ENCODE measurements around the gene RIPPLY3. TPM values are rescaled to one million over a fixed set of nuclear protein-coding genes. Genes with fewer than 3 reads are reported as not detected.
"Not testable (repeated sequence)": the region's sequence is repeated elsewhere in the genome, so short reads cannot be mapped to it uniquely, and the experiment has no call there.

RIPPLY3 gene
- total RNA-seq, 1 donor from 2014 or later = under 0.01 TPM

- DNase-seq = no peak
Observed at GRCh38 chr21:36981049-36981391, 25.5 kb upstream of the RIPPLY3 start.

DNA sequence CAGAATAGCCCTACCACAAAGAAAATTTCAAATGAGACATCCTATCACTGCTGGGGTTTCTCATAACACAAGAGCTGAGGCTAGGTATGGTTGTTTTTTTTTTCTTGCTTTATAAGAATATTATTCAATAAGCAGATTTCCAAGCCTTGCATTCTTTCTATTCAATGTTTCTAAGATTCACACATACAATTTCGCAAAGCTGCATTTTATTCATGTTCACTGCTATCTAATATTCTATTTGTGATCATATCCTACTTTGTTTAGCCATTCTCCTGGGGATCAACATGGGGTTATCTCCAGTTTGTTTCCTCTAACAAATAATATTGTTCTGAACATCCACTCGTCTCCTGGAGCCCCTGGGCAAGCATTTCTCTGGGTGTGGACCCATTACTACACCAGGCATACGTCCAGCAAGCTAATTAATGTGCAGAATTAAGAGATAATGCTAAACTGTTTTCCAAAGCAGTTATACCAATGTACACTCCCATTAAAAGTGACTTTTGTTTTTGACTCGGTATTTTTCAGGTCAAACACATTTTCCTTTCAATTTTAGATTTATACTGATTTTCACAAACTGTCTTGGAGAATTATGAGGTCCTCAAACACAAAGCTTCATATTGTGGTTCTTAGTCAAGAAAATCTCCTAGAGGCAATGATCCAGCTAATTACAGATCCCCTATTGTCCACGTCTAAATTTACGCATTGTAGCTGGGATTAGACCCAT, 24.4 kb upstream of the RIPPLY3 start:
- DNase-seq = no peak

GRCh38 chr21:36985751-36986594, 20.5 kb upstream of the RIPPLY3 start:
- DNase-seq = no peak

- DNase-seq = no peak
Observed at GRCh38 chr21:36987845-36988244, 18.7 kb upstream of the RIPPLY3 start.

- DNase-seq = no peak
Observed at GRCh38 chr21:36988536-36988935, 18.0 kb upstream of the RIPPLY3 start.

DNA sequence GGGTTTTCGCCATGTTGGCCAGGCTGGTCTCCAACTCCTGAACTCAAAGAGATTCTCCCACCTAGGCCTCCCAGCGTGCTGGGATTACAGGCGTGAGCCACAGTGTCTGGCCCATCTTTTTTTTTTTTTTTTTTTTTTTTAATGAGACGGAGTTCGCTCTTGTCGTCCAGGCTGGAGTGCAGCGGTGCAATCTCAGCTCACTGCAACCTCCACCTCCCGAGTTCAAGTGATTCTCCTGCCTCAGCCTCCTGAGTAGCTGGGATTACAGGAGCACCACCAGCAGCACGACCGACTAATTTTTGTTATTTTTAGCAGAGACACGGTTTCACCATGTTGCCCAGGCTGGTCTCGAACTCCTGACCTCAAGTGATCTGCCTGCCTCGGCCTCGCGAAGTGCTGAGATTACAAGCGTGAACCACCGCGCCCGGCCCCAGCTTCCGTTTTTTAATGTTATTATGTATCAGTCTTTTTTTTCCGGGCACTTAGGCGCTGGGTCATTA, 17.3 kb upstream of the RIPPLY3 start:
- not testable (repeated sequence) for DNase-seq

DNA sequence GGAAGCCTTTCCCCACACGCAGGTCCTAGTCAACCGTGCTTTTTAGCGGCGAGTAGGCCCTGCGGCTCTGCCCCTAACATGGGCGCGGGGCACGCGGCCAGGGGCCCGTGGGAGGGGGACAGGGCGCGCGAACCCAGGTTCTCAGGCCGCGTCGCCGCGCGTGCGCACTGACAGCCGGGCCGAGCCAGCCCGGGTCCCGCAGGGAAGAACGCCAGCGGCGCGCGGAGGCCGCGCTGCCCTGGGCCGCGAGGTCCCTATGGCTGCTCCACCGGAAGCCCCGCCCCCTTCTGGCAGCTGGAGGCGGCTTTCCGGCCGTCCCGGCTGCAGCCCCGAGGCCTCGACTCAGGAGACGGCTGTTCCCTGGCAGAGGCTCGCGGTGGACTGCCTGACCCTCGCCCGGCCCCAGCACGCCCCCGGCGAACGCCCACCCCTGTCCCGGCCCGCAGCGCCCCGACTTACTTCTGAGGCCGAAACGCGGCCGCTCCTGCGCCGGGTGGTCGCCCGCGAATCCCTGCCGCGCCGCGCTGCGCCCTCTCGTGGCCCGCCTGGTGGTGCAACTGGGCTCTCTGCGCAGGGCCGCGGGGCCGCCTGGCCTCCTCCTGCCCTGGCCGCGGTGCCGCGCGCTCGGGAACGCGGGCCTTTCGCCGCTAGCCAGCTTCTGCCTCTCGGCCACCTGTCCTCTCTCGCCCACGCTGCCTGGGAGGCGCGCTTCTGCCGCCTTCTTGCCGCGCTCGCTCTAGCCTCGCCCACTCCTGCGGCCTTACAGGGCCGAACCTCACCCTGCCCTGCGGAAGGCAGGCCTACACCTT, 16.6 kb upstream of the RIPPLY3 start:
- DNase-seq = peak; percentile 94

DNA sequence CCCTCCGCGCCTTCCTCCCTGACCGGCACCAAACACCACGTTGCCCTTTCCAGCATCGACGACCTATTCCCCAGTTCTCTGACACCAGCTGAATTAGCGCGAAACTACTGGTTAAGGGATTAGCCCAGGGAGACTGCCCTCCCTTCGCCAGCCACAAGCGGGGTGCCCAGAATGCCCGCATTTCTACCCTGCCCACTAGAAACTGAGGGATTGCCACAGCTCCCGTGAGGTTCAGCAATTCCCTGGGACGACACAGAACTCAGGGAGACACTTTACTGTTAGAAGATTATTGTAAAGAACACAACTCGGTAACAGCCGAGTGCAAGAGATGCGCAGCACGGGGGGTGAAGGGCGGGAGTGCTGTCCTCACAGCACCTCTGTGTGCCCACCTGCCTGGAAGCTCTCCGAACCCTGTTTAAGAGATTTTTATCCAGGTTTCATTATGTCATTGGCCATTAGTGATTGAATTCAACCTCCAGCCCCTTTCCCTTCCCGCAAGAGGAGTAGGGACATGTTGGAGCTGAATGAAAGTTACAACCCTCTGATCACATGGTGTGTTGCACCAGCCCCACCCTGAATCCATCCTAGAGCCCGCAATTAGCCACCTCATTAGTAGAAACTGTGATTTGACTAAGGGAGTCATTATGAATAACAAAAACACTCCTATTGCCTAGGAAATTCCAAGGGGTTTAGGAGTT, 15.8 kb upstream of the RIPPLY3 start:
- DNase-seq = no peak

DNA sequence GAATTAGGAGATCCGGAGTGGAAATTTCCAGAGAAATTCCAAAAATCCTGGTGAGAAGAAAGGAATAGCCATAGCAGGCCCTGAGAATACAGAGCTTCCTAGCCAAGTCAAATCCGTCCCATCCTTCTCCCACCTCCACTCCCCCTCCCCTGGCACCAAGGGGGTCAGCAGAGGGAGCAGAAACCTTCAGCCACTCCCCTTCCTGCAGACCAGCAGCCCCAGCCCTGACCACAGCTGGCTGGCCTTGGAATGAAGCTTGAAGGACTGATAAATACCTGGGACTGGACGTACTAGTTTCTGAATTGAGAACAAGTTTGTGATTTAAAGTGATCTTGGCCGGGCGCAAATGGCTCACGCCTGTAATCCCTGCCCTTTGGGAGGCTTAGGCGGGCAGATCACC, 13.8 kb upstream of the RIPPLY3 start:
- no peak for DNase-seq

GRCh38 chr21:36994501-36995158, 11.9 kb upstream of the RIPPLY3 start:
- peak; percentile 28 for DNase-seq

- DNase-seq = not testable (repeated sequence)
Observed at GRCh38 chr21:36995285-36995684, 11.2 kb upstream of the RIPPLY3 start.

- DNase-seq = no peak
Observed at GRCh38 chr21:36999131-36999898, 7.2 kb upstream of the RIPPLY3 start.

DNA sequence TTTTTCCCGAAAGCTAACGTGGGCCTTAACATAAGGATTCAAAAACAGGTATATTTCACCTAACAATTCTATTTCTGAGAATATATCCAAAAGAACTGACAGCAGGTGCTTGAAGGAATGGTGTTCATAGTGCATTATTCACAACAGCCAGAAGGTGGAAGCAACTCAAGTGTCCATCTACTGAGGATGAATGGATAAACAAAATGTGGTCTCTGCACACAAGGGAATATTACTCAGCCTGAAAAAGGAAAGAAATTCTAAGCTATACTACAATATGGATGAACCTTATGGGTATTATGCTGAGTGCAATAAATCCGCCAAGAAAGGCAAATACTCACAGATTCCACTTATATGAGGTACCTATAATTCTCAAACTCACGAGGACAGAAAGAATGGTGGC, 6.1 kb upstream of the RIPPLY3 start:
- DNase-seq = no peak

GRCh38 chr21:37001441-37001840, 5.1 kb upstream of the RIPPLY3 start:
- DNase-seq = no peak

GRCh38 chr21:37002851-37003250, 3.7 kb upstream of the RIPPLY3 start:
- not testable (repeated sequence) for DNase-seq

GRCh38 chr21:37003917-37004316, 2.6 kb upstream of the RIPPLY3 start:
- not testable (repeated sequence) for DNase-seq

DNA sequence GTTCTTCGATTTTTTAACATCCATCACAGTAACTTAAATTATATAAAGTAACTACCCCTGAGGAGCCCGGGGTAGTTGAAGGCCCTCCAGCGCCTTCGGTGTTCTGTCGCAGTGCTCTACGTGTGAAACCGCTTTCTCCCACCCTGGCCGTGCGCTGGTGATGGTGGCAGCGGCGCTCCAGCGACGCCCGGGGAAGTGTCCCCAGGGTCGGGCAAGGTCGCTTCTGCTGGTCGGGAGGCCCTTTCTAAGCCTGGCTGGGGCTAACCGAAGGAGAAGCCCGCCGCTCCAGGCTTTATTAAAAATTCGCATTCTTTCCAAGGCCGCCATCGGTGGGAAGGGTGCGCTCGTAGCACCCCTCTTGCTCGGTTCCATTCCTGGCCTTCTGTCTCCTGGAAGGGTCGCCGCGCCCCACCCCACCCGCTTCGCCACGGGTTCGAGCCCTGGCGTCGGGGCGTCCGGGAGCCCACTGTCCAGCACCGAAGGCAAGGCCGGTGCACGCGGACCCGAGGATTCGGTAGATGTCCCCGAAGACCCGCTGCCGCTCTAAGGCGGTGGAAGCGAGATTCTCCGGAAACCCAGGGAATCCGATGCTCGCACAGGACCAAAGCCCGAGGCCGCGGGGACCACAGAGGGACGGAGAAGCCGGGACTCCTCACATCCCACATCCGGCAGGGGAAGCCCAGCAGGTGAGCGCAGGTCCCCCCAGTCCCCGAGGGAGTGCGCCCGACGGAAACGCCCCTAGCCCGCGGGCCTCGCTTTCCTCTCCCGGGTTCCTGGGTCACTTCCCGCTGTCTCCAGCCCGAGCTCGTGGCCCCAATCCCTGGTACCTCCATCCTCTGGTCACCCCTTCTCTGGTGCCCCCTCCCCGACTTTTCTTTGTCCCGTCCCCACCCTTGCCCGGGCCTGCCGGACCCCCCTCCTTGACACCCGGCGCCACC, 685 bp upstream of the RIPPLY3 start:
- no peak for DNase-seq

DNA sequence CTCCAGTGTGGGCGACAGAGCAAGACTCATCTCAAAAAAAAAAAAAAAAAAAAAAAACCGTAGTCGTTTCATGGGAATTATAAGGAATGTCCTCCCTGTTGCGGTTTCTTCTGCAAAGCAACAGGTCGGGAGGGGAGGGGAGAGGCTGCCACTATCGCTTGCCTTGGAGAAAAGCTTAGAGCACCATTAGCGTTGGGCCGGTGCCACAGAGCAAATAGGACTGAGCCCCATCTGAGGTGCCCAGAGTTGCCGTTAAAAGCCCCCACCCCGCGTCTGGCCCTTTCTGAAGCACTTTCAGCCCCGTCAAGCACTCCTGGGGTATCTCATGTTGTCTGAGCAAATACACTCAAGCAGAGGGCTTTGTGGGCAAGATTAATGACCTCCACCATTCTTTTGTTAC, 2.2 kb downstream of the RIPPLY3 start:
- DNase-seq = no peak

DNA sequence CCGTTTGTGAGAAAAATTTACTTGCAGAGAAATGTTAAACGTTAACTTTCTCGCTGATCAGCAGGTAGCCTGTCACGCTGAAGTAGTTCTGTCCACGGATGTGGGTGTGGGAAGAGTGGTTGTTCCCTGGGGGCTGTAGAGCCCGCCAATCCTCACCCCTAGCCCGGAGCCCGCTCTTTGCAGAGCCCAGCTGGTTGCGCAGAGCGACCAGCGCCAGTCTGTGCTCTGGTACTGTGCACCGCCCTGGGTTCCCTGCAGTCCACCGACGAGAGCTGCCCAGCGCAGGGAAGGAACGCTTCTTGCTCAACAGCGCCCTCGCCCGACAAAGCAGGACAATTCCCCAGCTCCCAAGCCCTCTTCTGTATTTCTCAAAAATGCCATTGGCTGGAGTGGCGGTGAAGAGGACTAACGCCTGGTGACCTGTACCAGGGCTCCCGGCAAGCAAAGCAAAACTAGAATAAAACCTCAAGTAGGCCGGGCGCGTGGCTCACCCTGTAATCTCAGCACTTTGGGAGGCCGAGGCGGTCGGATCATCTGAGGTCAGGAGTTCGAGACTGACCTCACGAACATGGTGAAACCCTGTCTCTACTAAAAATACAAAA, 3.3 kb downstream of the RIPPLY3 start:
- DNase-seq = peak; percentile 92

Data from dermis blood vessel endothelial cell (primary cell).